Anterior cingulate cortex (tissue), 58 donors: ENCODE measurements around the gene TXNDC11.

Source experiments
- DNase-seq, 58 donors: peaks; one replicate each; lab custom pipeline; 2025; lab: John Stamatoyannopoulos, UW

Gene TXNDC11

DNA sequence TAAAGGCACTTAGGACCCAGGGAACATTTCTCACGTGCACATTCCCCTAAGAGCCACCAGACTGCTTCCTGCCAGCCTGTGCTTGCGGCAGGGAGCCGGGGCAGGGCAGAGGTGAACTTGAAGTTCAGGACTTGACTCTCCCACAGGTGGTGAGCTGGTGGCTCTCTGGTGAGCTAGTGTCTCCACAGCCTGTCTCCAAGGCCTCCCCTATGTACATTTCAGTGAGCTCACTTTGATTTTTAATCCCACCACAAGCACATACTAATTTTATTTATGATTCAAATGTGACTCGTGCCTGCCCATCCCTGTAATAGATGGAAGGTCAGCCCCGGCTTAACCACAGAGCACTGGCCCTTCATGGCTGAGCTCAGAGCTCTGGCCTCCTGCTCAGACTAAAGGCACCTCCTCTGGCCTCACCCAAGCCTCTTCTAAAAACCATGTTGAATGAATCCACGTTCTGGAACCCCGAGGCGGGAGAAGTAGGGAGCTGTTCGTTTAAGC, 65.2 kb downstream of the TXNDC11 start:
- no peak for DNase-seq

GRCh38 chr16:11676799-11677198, 65.9 kb downstream of the TXNDC11 start:
- DNase-seq, result no peak

- DNase-seq, result peak in 2 of 58 donors; percentile 30 to 37
Observed at GRCh38 chr16:11675561-11676511, 66.8 kb downstream of the TXNDC11 start.

DNA sequence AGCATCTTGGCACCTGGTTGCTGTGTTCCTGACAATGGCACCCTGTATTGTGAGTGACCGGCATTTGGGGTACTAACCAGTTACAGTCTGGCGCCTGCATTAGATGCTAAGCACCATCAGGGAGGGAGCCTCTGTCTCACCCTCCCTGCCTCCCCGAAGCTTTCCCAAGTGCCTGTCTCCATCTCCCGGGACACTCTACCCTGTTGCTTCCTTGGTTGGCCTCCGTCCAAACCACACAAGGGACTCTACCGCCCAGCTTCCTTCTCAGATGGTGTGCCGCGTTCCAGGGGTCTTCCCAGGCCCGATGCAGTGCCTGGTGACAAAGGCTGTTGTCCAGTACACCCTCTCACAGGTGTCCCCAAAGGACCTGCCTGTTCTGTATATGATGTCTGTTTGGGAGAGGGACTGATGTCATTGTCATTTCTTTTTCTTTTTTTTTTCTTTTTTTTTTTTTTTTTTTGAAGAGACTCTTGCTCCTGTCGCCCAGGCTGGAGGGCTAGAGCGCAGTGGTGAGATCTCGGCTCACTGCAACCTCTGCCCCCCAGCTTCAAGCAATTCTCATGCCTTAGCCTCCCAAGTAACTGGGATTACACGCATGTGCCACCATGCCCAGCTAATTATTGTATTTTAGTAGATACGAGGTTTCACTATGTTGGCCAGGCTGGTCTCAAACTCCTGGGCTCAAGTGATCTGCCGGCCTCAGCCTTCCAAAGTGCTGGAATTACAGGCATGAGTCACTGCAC, 67.7 kb downstream of the TXNDC11 start:
- peak in 1 of 58 donors; percentile 18 for DNase-seq

GRCh38 chr16:11674001-11674817, 68.4 kb downstream of the TXNDC11 start:
- DNase-seq, result no peak

- DNase-seq, result peak in 17 of 58 donors; percentile 13 to 63 (median 34)
Observed at GRCh38 chr16:11673091-11674000, 69.3 kb downstream of the TXNDC11 start.

DNA sequence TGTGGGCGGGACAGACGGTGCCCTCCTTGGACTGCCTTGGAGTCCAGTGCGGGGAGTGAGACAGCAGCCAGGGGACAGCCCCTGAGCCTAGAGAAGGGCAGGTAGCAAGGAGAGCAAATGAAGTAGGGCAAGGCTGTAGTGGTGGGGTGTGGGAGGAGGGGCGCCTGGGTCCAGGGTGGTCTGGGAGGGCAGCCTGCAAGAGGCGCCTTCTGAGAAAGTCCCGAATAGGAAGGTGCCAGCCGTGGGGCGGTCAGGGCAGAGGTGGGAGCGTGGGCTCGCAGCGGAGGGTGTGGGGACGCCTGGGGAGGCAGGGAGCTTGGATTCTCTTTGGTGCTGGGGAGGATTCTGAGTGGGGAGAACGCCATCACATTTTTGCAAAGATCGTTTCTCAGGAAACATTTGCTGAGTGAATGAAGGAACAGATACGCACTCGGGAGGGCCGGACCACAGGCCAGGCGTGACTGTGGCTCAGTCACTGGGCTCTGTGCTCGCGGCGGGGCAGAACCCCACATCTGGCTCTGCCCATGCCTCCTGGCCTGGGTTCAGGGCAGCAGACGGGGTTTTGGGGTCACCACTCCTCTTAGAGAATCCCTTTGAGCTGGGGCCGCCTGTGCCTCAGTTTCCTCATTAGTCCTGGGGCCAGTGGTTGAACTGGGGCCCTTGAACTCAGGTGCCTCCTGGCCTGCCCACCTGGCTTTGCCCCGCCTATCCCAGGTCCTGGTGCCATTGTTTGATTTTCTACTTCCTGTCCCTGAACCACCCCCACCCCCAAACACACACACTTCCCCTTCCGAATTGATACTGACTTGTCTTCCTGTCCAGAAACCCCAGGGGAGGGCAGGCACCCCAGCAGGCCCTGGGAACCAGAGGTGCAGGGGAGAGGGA, 70.2 kb downstream of the TXNDC11 start:
- DNase-seq, result no peak

DNA sequence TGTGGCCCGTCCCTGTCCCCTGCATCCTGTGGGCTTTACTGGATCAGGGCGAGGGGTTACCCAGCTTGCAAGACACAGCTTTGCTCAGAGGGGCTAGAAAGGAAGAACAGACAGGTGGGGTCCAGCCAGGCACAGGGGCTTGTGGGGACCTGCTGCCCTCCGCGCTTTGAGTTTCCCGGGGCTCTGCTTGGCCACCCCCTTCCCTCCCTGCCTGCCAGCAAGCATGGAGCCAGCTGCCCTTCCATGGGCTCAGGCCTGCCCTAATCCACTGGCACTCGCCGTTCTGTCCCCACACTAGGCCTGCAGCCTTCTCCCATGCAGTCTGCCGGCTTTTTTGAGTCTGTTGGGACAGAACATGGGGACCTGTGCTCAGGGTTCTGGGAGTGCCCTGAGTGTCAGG, 71.0 kb downstream of the TXNDC11 start:
- DNase-seq, result peak in 3 of 58 donors; percentile 6 to 15 (median 8)

- DNase-seq, result no peak
Observed at GRCh38 chr16:11671271-11671670, 71.4 kb downstream of the TXNDC11 start.

- DNase-seq, result peak in 21 of 58 donors; percentile 16 to 68 (median 36)
Observed at GRCh38 chr16:11670171-11671131, 72.2 kb downstream of the TXNDC11 start.

- peak in 24 of 58 donors; percentile 18 to 72 (median 42) for DNase-seq
Observed at GRCh38 chr16:11669380-11670146, 73.1 kb downstream of the TXNDC11 start.

GRCh38 chr16:11668623-11669379, 73.9 kb downstream of the TXNDC11 start:
- peak in 13 of 58 donors; percentile 17 to 51 (median 36) for DNase-seq

DNA sequence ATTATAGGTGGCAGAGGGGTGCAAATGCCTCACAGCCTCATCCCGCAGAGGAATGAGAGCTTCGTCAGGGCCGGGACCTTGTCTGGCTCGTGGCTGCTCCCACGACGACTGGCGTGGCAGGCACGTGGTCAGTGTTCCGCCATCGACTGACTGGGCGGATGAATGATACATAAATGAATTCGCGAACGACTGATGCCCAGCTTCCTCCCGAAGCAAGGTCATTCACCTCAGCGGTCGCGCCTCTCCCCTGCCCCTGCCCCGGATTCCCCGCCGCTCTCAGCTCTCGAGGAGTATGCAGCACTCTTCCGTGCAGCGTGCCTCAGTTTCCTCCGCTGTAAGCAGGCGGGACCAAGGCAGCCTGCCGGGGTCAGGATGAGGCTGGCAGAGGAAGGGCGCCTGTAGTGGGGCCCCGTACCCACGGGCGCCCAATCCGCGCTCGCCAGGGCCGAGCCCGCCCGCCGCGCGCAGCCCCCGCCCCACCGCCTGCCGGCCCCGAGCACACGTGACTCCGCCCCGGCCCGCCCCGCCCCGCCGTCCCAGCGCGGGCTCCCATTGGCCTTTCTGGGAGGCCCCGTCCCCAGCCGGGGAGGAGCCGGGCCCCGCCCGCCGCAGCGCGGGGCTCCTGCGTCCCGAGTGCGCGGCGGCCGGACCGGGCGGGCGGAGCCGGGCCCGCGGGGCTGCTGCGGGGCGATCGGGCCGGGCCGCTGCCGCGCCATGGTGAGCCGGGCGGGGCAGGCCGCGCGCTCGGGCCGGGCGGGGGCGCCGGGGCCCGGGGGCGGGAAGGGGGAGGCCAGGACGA, 74.6 kb downstream of the TXNDC11 start, which contains the start of gene SNN:
SNN (plus strand) TSS at position 632 of the 799 bp plus-strand sequence. CDS start 7,605 bp downstream, outside the sequence.
- DNase-seq, result peak in 56 of 58 donors; percentile 14 to 89 (median 76)

GRCh38 chr16:11667221-11667823, 75.3 kb downstream of the TXNDC11 start:
- no peak for DNase-seq
